Uterus (tissue), 2 donors: ENCODE data around the gene NASP.

ENCODE experiments used
- CTCF ChIP-seq, 4 experiments: fragments of 200-600 bp in 2 of 4; fragments of 450-650 bp in 2 of 4; sonication (generic) in 2 of 4; IDR thresholded peaks; one replicate each; pipeline ENCODE4 v1.5.1; 2016 to 2019; ENCODE audit warnings: antibody characterized with exemption in 4 of 4, mild to moderate bottlenecking in 2 of 4, moderate library complexity in 1 of 4
- POLR2A ChIP-seq, 2 donors: fragments of 450-650 bp; IDR thresholded peaks; one replicate each; pipeline ENCODE4 v1.6.1; 2016; ENCODE audit warnings: antibody characterized with exemption in 2 of 2, mild to moderate bottlenecking in 1 of 2, moderate library complexity in 1 of 2

GRCh38 chr1:45583666-45584350 is at the start of gene NASP:
- TF ChIP-seq CTCF (IDR thresholded peaks at IDR 0.05) = no peak
- TF ChIP-seq POLR2A (IDR thresholded peaks at IDR 0.05) = peak; percentile 70 to 75
